ENCODE results near the gene TMC7.
A peak's percentile ranks its signal among the peaks of the same experiment; 100 is the strongest.
"Not testable (repeated sequence)": the region's sequence is repeated elsewhere in the genome, so short reads cannot be mapped to it uniquely, and the experiment has no call there.

Gene TMC7

DNA sequence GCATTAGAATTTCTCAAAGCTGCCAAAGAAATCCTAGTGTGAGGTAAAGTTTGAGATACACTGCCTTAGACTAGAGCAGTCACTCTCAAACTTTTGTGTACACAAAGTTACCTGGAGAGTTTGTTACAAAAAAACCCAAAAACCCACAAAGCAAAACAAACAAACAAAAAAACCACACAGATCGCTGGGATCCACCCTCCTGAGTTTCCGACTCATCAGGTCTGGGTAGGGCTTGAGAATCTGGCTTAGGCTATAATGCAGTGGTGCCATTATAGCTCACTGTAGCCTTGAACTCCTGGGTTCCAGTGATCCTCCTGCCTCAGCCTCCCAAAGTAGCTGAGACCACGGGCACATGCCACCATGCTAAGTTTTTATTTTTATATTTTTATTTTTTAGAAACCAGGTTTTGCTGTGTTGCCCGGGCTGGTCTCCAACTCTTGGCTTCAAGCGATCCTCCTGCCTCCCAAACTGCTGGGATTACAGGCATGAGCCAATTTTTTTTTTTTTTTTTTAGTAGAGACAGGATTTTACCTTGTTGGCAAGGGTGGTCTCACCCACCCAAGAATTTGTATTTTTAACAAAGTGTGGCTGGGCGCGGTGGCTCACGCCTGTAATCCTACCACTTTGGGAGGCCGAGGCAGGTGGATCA, 35.2 kb upstream of the TMC7 start:
- no peaks in the 10 kb centered on the region for H3K27me3 ChIP-seq
- H3K4me1 ChIP-seq: peaks cover 11 to 22% (median 17%) of the 10 kb centered on the region in 10 experiments
- H3K4me3 ChIP-seq: no peak overlapping the region
- H3K4me2 ChIP-seq: no peak overlapping the region
- TF ChIP-seq Cebpa-rat (IDR thresholded peaks at IDR 0.05): no peak
- H3K27ac ChIP-seq: no peak overlapping the region
- 0 out of 22 replicates have a peak, but pooled peaks cover 0 to 4% (median 0%) of the 10 kb centered on the region in 11 experiments for H3K9me3 ChIP-seq (replicated peaks in 1 of 11)
- H3K36me3 ChIP-seq: no peaks in the 10 kb centered on the region
- H4K20me1 ChIP-seq: no peaks in the 10 kb centered on the region
- H3K9ac ChIP-seq: no peak overlapping the region

DNA sequence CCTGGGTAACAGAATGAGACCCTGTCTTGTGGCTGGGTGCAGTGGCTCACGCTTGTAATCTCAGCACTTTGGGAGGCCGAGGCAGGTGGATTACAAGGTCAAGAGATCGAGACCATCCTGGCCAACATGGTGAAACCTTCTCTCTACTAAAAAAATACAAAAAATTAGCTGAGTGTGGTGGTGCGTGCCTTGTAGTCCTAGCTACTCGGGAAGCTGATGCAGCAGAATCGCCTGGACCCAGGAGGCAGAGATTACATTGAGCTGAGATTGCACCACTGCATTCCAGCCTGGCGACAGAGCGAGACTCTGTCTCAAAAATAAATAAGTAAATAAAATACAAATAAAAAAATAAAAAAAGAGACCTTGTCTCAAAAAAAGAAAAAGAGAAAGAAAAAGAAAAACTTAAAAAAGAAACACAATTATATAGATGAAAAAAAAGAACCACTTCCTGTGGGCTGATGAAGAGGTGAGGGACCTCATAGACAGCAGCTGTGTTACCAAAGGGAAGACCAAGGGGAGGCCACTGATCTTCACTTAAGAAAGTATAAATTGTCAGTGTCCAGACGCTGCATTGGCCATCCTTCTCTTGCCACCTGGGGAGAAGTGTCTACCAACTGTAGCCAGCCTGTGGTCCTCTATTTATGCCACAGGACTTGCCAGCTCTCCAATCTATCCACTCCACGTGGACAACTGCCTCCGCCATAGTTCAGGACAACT, 33.1 kb upstream of the TMC7 start:
- Histone ChIP-seq H4K20me1 (no peaks in the 10 kb centered on the region), H3K4me3 (no peak overlapping the region), H3K9ac (no peak overlapping the region), H3K27me3 (no peaks in the 10 kb centered on the region), H3K27ac (no peak overlapping the region), H3K36me3 (no peaks in the 10 kb centered on the region), H3K4me2 (peak overlapping the region in 2 of 11 experiments; percentile 4 to 28; a peak in 1 of 22 replicates), H3K9me3 (replicated peaks in 1 of 11) (no peaks in the 10 kb centered on the region), H3K4me1 (peaks cover 11 to 21% (median 17%) of the 10 kb centered on the region in 10 experiments)
- TF ChIP-seq Cebpa-rat (IDR thresholded peaks at IDR 0.05): no peak

DNA sequence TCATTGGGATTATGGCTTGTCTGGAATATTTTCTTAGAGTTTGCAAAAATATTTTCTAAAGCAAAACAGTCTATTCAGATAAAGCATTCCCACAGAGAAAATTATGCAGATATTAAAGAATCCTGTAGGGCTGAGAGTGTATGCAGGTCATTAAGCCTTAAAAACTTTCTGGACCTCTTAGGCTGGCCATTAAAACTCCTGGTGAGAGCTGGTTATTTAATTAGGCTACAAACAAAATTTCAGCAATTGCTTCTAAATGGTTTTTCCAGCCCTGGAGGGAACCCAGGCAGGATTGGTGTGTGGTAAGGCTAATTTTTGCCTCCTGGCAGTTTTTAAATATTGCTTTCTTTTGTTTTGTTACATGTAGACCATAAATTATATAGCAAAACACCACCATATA, 30.2 kb upstream of the TMC7 start:
- no peak overlapping the region for H3K9ac ChIP-seq
- H3K4me1 ChIP-seq: peaks cover 0 to 11% (median 4%) of the 10 kb centered on the region in 10 experiments; a peak in 7 of 20 replicates
- TF ChIP-seq Cebpa-rat (IDR thresholded peaks at IDR 0.05): no peak
- H3K4me2 ChIP-seq: no peak overlapping the region
- no peaks in the 10 kb centered on the region for H4K20me1 ChIP-seq
- no peaks in the 10 kb centered on the region for H3K9me3 ChIP-seq (replicated peaks in 1 of 11)
- no peak overlapping the region for H3K27ac ChIP-seq
- H3K4me3 ChIP-seq: no peak overlapping the region
- no peaks in the 10 kb centered on the region for H3K36me3 ChIP-seq
- no peaks in the 10 kb centered on the region for H3K27me3 ChIP-seq

DNA sequence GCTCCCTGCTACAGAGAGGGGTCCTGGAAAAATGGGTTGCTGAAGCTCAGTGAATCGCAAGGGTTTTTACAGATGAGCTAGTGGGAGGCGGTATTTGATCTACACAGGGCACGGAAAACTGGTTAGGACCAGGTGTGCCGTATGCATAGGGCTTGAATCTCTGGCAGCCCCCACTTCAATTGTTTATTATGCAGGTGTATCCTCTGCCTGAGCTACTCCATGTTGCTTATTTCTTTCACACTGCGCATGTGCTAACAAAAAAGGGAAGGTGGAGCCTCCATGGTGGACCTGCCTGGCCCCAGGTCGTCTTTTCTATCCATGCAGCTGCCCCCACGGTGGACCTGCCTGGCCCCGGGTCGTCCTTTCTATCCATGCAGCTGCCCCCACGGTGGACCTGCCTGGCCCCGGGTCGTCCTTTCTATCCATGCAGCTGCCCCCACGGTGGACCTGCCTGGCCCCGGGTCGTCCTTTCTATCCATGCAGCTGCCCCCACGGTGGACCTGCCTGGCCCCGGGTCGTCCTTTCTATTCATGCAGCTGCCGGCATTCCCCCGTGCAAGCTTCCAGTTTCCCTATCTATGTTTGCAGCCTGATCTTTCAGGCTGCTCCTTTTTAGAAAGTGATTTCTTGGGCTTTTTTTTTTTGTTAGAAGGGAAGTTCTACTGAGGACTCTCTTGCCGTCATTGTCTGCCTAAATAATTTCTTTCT, 27.7 kb upstream of the TMC7 start:
- H3K4me1 ChIP-seq: peaks cover 9 to 16% (median 13%) of the 10 kb centered on the region in 10 experiments; a peak in 19 of 20 replicates
- not testable (repeated sequence) for H3K27me3 ChIP-seq; H3K9ac ChIP-seq; H4K20me1 ChIP-seq; H3K27ac ChIP-seq; H3K36me3 ChIP-seq; H3K9me3 ChIP-seq (replicated peaks in 1 of 11)
- peak overlapping the region; percentile 13 to 68 (median 37); a peak in 19 of 22 replicates for H3K4me2 ChIP-seq
- H3K4me3 ChIP-seq: peak overlapping the region in 8 of 10 experiments; percentile 23 to 55 (median 34); a peak in 12 of 20 replicates

DNA sequence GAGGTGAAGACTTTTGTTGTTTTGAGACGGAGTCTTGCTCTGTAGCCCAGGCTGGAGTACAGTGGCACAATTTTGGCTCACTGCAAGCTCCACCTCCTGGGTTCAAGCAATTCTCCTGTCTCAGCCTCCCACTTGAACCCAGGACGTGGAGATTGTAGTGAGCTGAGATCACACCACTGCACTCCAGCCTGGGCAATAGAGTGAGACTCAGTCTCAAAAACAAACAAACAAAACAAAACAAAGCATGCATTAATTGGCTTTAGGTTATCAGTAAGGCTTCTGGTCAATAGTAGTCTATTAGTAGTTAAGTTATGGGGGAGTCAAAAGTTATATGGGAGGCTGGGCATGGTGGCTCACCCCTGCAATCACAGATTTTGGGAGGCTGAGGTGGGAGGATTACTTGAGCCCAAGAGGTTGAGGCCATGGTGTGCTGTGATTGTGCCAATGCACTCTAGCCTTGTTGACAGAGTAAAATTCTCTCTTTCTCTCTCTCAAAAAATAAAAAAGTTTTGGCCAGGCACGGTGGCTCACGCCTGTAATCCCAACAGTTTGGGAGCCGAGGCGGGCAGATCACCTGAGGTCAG, 27.0 kb upstream of the TMC7 start:
- H3K9me3 ChIP-seq (replicated peaks in 1 of 11); H3K36me3 ChIP-seq; H3K9ac ChIP-seq; H3K27ac ChIP-seq; H4K20me1 ChIP-seq; H3K27me3 ChIP-seq: not testable (repeated sequence)
- H3K4me3 ChIP-seq: peak overlapping the region in 5 of 10 experiments; percentile 34 to 55 (median 45); a peak in 7 of 20 replicates
- peak overlapping the region in 6 of 11 experiments; percentile 13 to 51 (median 38); a peak in 9 of 22 replicates for H3K4me2 ChIP-seq
- peaks cover 8 to 16% (median 13%) of the 10 kb centered on the region in 10 experiments; a peak in 19 of 20 replicates for H3K4me1 ChIP-seq

DNA sequence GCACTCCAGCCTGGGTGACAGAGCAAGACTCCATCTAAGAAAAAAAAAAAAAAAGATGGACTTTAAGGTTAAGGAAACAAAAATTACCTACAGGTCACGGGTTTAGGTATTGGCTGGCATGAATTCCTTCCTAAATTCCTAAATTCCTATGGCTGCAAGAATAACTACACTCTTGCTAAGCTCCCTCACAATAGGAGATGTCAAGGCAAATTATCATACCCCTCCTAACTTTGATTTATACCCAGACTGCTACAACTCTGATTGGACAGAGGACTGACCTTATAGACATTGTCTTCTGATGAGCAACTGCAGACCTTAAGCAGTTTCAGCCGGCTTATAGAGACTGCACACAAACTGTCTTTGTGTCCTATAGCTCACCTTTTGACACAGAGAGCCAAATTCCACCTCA, 25.1 kb upstream of the TMC7 start:
- Histone ChIP-seq H3K4me3 (no peak overlapping the region), H3K4me1 (peaks cover 8 to 16% (median 13%) of the 10 kb centered on the region in 10 experiments; a peak in 19 of 20 replicates), H3K4me2 (no peak overlapping the region), H4K20me1 (no peaks in the 10 kb centered on the region), H3K27ac (no peak overlapping the region), H3K27me3 (no peaks in the 10 kb centered on the region), H3K9me3 (replicated peaks in 1 of 11) (no peaks in the 10 kb centered on the region), H3K9ac (no peak overlapping the region), H3K36me3 (no peaks in the 10 kb centered on the region)
- no peak for TF ChIP-seq Cebpa-rat (IDR thresholded peaks at IDR 0.05)

DNA sequence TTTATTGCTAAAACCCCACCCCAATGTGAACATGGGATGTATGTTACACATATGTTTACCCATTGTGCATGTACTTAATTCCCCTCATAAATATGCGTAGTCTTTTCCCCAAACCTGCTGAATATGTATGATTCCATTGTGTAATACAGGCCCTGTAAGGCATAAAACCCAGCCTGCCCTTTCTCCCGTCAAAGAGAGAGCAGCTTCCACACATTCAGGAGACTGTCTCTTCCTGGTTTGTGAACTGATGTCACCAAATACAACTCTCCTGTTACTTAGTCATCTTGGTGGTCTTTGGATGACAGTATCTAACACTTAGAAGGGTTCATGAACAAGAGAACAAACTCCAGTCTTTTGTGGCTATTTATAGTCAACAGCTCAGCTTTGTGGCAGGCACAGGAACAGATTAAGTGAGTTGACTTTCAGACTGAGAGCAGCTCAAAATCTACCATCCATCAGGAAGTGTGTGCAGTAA, 24.7 kb upstream of the TMC7 start:
- no peak for TF ChIP-seq Cebpa-rat (IDR thresholded peaks at IDR 0.05)
- H3K4me2 ChIP-seq: peak overlapping the region in 9 of 11 experiments; percentile 2 to 44 (median 24); a peak in 11 of 22 replicates
- H4K20me1 ChIP-seq: no peaks in the 10 kb centered on the region
- H3K4me3 ChIP-seq: no peak overlapping the region
- H3K4me1 ChIP-seq: peaks cover 8 to 16% (median 13%) of the 10 kb centered on the region in 10 experiments; a peak in 19 of 20 replicates
- 0 out of 22 replicates have a peak overlapping the region, but pooled peaks of 1 of the 11 experiments have one; percentile 4 for H3K9ac ChIP-seq
- H3K27ac ChIP-seq: peak overlapping the region in 1 of 11 experiments; percentile 5; a peak in 1 of 22 replicates
- no peaks in the 10 kb centered on the region for H3K9me3 ChIP-seq (replicated peaks in 1 of 11)
- H3K36me3 ChIP-seq: no peaks in the 10 kb centered on the region
- H3K27me3 ChIP-seq: no peaks in the 10 kb centered on the region

DNA sequence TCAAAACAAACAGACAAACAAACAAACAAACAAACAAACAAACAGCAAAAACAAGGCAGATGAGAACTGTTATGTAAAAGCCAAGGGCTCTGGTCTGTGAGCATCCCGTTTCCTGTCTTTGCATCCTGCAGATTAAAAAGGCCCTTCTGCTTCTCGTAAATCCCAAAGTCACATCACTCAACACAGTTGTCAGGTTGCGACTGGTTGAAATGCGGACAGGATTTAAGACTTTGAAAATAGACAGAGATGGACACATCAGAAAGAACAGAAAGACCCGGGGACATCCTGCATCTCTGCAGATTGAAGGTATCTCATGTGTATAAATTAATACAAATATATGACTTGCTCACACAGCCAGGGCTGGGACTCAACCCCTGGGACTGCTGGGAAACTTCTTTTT, 18.2 kb upstream of the TMC7 start:
- H3K4me1 ChIP-seq: peaks cover 0 to 7% (median 4%) of the 10 kb centered on the region in 10 experiments; a peak in 9 of 20 replicates
- no peak overlapping the region for H3K27ac ChIP-seq
- no peaks in the 10 kb centered on the region for H4K20me1 ChIP-seq
- no peak for TF ChIP-seq Cebpa-rat (IDR thresholded peaks at IDR 0.05)
- H3K4me2 ChIP-seq: no peak overlapping the region
- no peaks in the 10 kb centered on the region for H3K27me3 ChIP-seq
- no peaks in the 10 kb centered on the region for H3K9me3 ChIP-seq (replicated peaks in 1 of 11)
- no peaks in the 10 kb centered on the region for H3K36me3 ChIP-seq
- H3K4me3 ChIP-seq: no peak overlapping the region
- no peak overlapping the region for H3K9ac ChIP-seq

DNA sequence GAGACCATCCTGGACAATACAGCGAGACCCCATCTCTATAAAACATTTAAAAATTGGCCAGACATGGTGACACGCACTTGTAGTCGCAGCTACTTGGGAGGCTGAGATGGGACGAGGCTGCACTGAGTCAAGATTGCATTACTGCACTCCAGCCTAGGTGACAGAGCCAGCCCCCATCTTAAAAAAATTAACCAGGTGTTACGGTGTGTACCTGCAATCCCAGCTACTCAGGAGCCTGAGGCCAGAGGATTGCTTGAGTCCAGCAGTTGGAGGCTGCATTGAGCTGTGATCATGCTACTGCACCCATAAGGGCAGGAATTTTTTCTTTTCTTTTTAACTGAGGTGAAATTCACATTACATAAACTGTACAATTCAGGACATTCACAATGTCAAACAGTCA, 16.9 kb upstream of the TMC7 start:
- peaks cover 0 to 7% (median 4%) of the 10 kb centered on the region in 10 experiments; a peak in 8 of 20 replicates for H3K4me1 ChIP-seq
- H4K20me1 ChIP-seq: no peaks in the 10 kb centered on the region
- no peak overlapping the region for H3K4me2 ChIP-seq
- TF ChIP-seq Cebpa-rat (IDR thresholded peaks at IDR 0.05): no peak
- H3K9ac ChIP-seq: no peak overlapping the region
- H3K27me3 ChIP-seq: no peaks in the 10 kb centered on the region
- no peak overlapping the region for H3K27ac ChIP-seq
- H3K36me3 ChIP-seq: no peaks in the 10 kb centered on the region
- H3K4me3 ChIP-seq: no peak overlapping the region
- no peaks in the 10 kb centered on the region for H3K9me3 ChIP-seq (replicated peaks in 1 of 11)
